Breast epithelium (tissue), 4 donors: ENCODE results near the gene RHOC. TPM values are rescaled to one million over a fixed set of nuclear protein-coding genes. Genes with fewer than 3 reads are reported as not detected.

ENCODE experiments used
- DNase-seq, 2 donors: peaks; one replicate each; pipeline ENCODE4 v3.0.0-alpha.2; 2019; ENCODE audit warnings: low spot score in 2 of 2
- H3K27ac ChIP-seq, 2 donors: fragments of 200-600 bp; sonication (generic) in 1 of 2; one replicate each; pipeline ENCODE4 v1.5.1; 2016 to 2019; ENCODE audit warnings: mild to moderate bottlenecking in 1 of 2
- H3K27me3 ChIP-seq, 2 donors: fragments of 200-600 bp; sonication (generic) in 1 of 2; one replicate each; pipeline versions ENCODE4 v1.5.1 to v1.6.0; 2017 to 2019; ENCODE audit warnings: control low read depth in 1 of 2, mild to moderate bottlenecking in 1 of 2
- H3K36me3 ChIP-seq: fragments of 200-600 bp; one replicate; pipeline ENCODE4 v1.5.1; 2019
- H3K4me1 ChIP-seq, 2 donors: fragments of 200-600 bp; sonication (generic); one replicate each; pipeline ENCODE4 v1.5.1; 2016 to 2019; ENCODE audit warnings: control low read depth in 1 of 2
- H3K4me3 ChIP-seq, 3 donors: fragments of 200-600 bp; sonication (generic); 1 replicate in 2 of 3; 2 replicates in 1 of 3; pipeline ENCODE4 v1.5.1; 2016 to 2019; ENCODE audit warnings: mild to moderate bottlenecking in 3 of 3, moderate library complexity in 2 of 3
- H3K9me3 ChIP-seq, 2 donors: fragments of 200-600 bp; sonication (generic) in 1 of 2; one replicate each; pipeline ENCODE4 v1.5.1; 2016 to 2019; ENCODE audit warnings: control low read depth in 1 of 2
- POLR2A ChIP-seq: fragments of 450-650 bp; IDR thresholded peaks from one replicate; pipeline ENCODE4 v1.6.1; 2016; ENCODE audit warnings: antibody characterized with exemption, mild to moderate bottlenecking, moderate library complexity
- POLR2AphosphoS5 ChIP-seq, 3 donors: sonication (generic); formaldehyde crosslinking; IDR thresholded peaks; one replicate each; pipeline ENCODE4 v1.6.1; 2017; ENCODE audit warnings: antibody characterized with exemption in 3 of 3
- intact Hi-C: fragments of 100-400 bp; cut with DNase I; formaldehyde crosslinking; loops from one replicate; pipeline ENCODE4 v1.15.1; 2023; ENCODE audit warnings: low total_unique reads
- total RNA-seq, 3 donors: library from RNA; depleted of rRNA; stranded (reverse); fragments of >200 nt; gene quantifications; one replicate each; pipeline ENCODE4 v1.1.0, GENCODE V29; 2016
- TF ChIP-seq, protein P1 (sequence below), 3 donors: fragments of 450-650 bp; IDR thresholded peaks; one replicate each; pipeline ENCODE4 v1.5.1; 2016 to 2017; ENCODE audit warnings: antibody characterized with exemption in 3 of 3, mild to moderate bottlenecking in 3 of 3, moderate library complexity in 3 of 3

Gene RHOC
- total RNA-seq, 3 donors from 2014 or later, result 150 to 302 (median 235) TPM

GRCh38 chr1:112677501-112677900 is 29.4 kb downstream of the RHOC start:
- H3K9me3 ChIP-seq, result no peaks in the 10 kb centered on the region
- intact Hi-C loops, result no loop called here
- H3K4me3 ChIP-seq, result no peak overlapping the region
- H3K27ac ChIP-seq, result no peak overlapping the region
- H3K4me1 ChIP-seq, result peaks cover 5 to 12% of the 10 kb centered on the region in 2 donors
- TF ChIP-seq POLR2AphosphoS5 (IDR thresholded peaks at IDR 0.05) (no peak), POLR2A (no peak)
- TF ChIP-seq, protein P1, sequence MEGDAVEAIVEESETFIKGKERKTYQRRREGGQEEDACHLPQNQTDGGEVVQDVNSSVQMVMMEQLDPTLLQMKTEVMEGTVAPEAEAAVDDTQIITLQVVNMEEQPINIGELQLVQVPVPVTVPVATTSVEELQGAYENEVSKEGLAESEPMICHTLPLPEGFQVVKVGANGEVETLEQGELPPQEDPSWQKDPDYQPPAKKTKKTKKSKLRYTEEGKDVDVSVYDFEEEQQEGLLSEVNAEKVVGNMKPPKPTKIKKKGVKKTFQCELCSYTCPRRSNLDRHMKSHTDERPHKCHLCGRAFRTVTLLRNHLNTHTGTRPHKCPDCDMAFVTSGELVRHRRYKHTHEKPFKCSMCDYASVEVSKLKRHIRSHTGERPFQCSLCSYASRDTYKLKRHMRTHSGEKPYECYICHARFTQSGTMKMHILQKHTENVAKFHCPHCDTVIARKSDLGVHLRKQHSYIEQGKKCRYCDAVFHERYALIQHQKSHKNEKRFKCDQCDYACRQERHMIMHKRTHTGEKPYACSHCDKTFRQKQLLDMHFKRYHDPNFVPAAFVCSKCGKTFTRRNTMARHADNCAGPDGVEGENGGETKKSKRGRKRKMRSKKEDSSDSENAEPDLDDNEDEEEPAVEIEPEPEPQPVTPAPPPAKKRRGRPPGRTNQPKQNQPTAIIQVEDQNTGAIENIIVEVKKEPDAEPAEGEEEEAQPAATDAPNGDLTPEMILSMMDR (IDR thresholded peaks at IDR 0.05), result no peak
- H3K36me3 ChIP-seq, result no peaks in the 10 kb centered on the region
- DNase-seq, result no peak
- no peaks in the 10 kb centered on the region for H3K27me3 ChIP-seq

GRCh38 chr1:112676543-112676942 is 30.4 kb downstream of the RHOC start:
- Histone ChIP-seq H3K27me3 (no peaks in the 10 kb centered on the region), H3K9me3 (no peaks in the 10 kb centered on the region), H3K27ac (peak overlapping the region in 1 of 2 donors; percentile 97), H3K4me3 (no peak overlapping the region), H3K36me3 (no peaks in the 10 kb centered on the region), H3K4me1 (peaks cover 5 to 12% of the 10 kb centered on the region in 2 donors)
- intact Hi-C loops, result no loop called here
- TF ChIP-seq, protein P1 (IDR thresholded peaks at IDR 0.05), result no peak
- TF ChIP-seq POLR2A (no peak), POLR2AphosphoS5 (IDR thresholded peaks at IDR 0.05) (no peak)
- no peak for DNase-seq

- H3K27ac ChIP-seq, result peak overlapping the region; percentile 88 to 97
- intact Hi-C loops, result no loop called here
Measured at GRCh38 chr1:112675728-112676381, 31.1 kb downstream of the RHOC start.

GRCh38 chr1:112674986-112675727 is 31.8 kb downstream of the RHOC start:
- Histone ChIP-seq H3K27ac (peak overlapping the region; percentile 88 to 97), H3K4me3 (peak overlapping the region; percentile 85 to 92 (median 90)), H3K27me3 (no peaks in the 10 kb centered on the region), H3K4me1 (peaks cover 5 to 12% of the 10 kb centered on the region in 2 donors), H3K9me3 (no peaks in the 10 kb centered on the region), H3K36me3 (no peaks in the 10 kb centered on the region)
- no peak for DNase-seq
- intact Hi-C loops, result no loop called here
- TF ChIP-seq POLR2A, result no peak
- TF ChIP-seq, protein P1 (IDR thresholded peaks at IDR 0.05), result no peak
- TF ChIP-seq POLR2AphosphoS5 (IDR thresholded peaks at IDR 0.05), result no peak

More at GRCh38 chr1:112675728-112676381, 31.1 kb downstream of the RHOC start:
- peaks cover 5 to 12% of the 10 kb centered on the region in 2 donors for H3K4me1 ChIP-seq
- peak overlapping the region; percentile 85 to 92 (median 90) for H3K4me3 ChIP-seq
- H3K27me3 ChIP-seq, result no peaks in the 10 kb centered on the region
- TF ChIP-seq, protein P1 (IDR thresholded peaks at IDR 0.05), result no peak
- TF ChIP-seq POLR2AphosphoS5 (IDR thresholded peaks at IDR 0.05) (no peak), POLR2A (no peak)
- no peaks in the 10 kb centered on the region for H3K9me3 ChIP-seq
- no peaks in the 10 kb centered on the region for H3K36me3 ChIP-seq
- no peak for DNase-seq

GRCh38 chr1:112674440-112674985 is 32.4 kb downstream of the RHOC start, which contains the start of gene MOV10:
MOV10 (plus strand) TSS chr1:112674659; CDS start chr1:112674913, 254 bp downstream.
- peaks cover 3% of the 10 kb centered on the region for H3K36me3 ChIP-seq
- peak within 1 kb of the TSS; percentile 88 to 97 for H3K27ac ChIP-seq
- no peaks in the 10 kb centered on the region for H3K9me3 ChIP-seq
- H3K4me3 ChIP-seq, result peak within 1 kb of the TSS; percentile 85 to 92 (median 90)
- intact Hi-C loops, result no loop called here
- TF ChIP-seq POLR2AphosphoS5 (IDR thresholded peaks at IDR 0.05), result peak; percentile 8 to 43 (median 28)
- TF ChIP-seq, protein P1 (IDR thresholded peaks at IDR 0.05), result peak in 1 of 3 donors; percentile 7
- peak; percentile 5 for TF ChIP-seq POLR2A
- no peaks in the 10 kb centered on the region for H3K27me3 ChIP-seq
- H3K4me1 ChIP-seq, result peaks cover 5 to 12% of the 10 kb centered on the region in 2 donors
- DNase-seq, result peak; percentile 68 to 76
